DMS153 treated with DMSO at 0.1 percent for 48 hours (cell line): ENCODE measurements around the gene ESPN.
"Not testable (repeated sequence)": the region's sequence is repeated elsewhere in the genome, so short reads cannot be mapped to it uniquely, and the experiment has no call there.

ENCODE experiments used
- DNase-seq: peaks from one replicate; lab custom pipeline; 2025; ENCODE audit not compliant: unreplicated experiment; lab: John Stamatoyannopoulos, UW

ESPN gene

DNA sequence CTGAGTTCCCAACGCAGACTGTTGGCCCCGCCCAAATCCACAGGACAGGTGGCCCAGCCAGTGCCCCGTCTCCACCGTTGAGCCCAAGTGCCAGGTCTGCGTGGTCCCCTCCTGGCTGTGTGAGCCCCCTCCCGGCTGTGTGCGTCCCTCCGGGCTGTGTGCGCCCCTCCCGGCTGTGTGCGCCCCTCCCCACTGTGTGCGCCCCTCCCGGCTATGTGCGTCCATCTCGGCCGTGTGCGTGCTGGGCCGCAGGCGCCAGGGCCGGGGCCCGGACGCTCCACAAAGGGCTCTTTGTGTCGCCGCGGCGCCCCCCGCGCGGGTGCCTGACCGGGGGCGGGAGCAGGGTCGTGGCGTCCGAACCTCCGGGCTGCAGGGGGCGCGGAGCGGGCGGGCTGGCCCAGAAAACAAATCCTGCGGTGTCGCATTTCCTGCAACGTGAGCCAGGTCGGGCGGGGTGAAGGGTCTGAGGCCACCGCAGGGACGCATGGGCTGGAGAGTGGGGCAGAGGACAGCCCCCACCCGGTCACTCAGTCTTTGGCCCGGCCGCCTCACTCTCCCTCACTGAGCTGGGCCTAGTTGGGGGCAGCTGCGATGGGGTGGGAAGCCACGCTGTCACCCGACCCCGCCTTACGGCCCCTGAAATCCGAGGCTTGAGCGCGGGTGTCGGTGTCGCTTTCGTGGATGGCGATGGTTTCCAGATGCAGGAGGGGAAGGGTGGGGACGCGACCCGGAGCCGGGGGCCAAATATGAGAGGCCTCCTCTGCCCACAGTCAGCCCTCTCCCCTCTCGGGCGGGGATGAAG, 22.6 kb downstream of the ESPN start:
- DNase-seq: no peak

DNA sequence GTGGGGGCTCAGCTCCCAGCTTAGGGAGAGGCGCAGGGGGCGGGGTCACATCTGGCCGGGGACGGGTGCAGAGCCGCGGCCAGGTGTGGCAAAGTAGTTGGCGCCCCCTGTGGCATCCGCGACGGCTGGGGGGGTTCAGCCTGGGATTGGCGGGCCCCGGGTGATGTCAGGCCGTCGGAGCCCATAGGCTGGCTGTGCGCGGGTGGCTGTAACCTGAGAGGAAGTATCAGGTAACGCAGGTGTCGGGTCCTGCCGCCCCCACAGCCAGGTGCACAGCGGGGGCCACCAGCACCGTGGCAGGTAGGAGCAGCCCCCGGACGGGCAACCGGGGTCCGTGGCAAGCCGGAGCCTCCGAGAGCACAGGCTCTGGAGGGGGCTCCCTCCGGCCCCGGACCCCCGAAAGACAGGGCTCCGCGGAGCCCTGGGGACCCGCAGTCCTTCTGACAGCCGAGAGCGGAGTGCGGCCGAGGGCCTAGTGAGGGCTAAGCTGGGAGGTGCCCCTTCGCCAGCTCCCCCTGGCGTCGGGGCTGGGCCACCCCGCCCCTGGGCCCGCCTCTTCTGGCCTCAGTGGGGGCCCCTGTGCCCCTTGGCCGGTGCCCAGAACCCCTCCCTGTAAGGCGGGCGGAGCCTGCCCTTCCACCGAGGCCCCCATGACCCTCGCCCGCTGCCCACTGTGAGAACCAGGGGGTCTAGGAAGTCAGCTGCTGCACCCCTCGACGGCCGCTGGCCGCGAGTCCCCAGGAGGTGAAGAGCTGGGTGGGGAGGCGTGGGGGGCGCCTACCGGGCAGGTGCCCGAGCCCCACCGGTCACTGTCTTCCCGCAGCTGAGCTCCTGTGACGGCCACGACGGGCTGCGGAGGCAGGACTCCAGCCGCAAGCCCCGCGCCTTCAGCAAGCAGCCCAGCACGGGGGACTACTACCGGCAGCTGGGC, 23.5 kb downstream of the ESPN start:
- peak; percentile 66 for DNase-seq

DNA sequence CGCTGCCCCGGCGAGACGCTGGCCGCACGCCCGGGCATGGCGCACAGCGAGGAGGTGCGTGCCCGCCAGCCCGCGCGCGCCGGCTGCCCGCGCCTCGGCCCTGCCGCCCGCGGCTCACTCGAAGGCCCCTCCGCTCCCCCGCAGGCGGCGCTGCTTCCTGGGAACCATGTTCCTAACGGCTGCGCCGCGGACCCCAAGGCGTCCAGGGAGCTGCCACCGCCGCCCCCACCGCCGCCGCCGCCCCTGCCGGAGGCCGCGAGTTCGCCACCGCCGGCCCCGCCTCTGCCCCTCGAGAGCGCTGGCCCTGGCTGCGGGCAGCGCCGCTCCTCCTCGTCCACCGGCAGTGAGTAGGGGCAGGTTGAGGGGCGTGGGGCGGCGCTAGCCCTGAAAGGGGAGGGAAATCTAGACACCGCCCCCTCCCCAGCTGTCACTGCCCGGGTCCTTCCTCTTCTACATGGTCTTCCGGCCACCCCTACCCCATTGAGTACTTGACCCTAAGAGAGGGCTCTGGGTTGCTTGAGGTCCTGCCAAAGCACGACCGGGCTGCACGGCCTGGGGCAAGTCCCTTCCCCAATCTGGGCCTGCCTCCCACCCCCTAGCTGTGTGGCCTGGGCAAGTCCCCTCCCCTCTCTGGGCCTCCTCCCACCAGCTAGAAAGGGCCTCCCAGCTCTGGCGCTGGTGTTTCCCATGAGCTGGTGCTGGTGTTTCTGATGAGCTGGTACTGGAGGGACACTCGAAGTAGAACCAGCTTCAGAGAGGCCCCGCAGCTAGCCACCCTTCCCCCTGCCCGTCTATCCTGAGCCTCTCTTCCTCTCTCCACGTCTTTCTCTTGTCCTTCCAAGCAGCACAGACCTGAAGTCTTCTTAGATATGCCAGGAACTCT, 24.4 kb downstream of the ESPN start:
- DNase-seq: no peak

DNA sequence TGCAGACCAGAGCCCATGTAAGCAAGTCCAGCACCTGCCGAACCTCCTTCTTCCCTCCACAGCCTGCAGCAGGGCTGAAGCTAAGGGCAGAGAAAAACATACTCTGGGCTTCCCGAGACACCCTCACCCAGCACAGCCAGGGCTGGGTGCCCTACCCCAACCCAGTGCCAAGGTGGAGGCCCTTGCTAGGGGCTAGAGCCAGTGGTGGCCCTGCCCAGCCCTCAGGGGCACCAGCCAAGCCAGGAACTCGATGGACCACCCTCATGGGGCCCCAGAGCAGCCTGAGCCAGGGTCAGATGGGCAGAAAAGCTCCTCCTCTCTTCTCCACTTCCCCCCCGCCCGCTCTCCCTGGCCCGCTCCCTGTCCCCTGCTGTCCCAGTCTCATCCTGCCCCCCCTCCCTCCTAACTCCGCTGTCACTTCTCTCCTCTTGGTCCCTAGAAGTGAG, 25.5 kb downstream of the ESPN start:
- DNase-seq: no peak

DNA sequence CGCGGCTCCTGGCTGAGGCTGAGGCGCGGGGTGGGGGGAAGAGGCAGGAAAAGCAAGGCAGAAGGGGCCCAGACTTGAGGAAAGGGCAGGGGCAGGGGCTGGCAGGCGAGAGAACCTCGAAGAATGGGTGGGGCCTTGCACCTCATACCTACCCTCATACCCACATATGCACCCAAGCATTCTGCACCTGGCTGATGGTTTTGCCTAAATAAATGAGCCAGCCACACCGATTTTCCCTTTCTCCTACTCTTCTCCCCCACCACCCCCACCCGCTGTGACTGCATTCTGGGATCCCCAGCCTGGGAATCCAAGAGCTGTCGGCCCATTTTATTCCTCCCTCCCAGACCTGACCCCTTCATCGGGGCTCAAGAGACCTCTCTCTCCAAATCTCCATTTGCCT, 25.9 kb downstream of the ESPN start:
- DNase-seq: not testable (repeated sequence)

DNA sequence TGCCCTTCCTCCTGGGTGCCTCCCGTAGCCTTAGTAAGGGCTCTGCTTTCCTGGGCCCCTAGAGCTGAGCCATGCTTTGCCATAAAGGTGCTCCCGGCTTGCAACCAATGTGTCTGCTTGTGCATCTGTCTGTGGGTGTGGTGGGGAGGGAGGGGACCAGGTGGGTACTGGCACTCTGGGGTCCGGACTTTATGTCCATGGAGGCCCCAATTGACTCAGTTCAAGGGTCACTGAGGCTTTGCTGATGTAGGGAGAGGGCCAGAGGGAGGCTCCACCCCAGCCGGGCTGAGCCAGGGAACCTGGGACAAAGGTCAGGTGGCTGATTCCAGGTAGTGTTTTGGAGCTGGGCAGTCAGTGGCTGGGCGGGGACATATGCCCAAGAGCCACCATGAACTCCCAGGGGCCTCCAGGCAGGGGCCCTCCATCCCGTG, 26.4 kb downstream of the ESPN start:
- DNase-seq: no peak

DNA sequence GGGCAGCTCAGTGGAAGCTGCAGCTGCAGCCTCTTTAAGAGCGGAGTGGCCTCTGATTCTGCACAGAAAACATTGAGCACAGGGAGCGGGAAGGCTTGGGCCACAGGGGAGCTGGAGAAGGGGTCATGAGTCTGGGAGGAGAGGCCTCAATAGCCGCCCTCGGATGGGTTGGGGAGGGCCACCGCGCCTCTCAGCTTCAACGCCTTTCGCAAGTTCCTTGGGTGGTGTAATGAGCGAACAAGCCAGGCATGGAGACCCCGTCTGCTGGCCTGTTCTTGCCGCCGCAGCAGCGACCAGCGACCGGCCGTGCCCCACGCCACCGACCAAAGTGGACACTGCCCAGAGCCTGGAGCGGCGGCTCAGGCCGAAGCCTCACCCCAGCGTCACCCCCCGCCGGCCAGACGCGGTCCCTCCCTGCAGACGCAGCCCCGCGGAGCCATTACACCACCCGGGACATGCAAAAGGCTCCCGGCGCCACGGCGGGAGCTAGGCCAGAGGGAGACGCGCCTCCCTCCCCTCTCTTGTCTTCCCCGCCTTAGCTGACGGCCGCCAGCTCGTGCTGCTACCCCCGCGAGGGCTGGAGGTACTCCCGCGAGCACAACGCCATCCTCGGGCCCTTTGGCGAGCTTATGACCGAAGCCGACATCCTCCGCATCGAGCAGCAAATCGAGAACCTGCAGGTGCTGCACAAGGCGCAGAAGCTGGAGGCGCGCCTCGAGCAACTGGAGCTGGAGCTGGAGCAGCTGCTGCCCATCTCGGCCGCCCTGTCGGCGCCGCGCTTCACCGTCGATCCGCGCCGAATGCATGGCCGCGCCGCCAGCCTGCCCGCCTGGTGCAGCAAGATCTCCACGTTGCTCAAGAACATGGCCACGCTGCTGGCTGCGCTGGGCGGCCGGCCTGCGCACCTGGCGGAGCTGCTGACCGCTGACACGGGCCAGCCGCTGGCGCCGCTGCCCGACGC, 29.6 kb downstream of the ESPN start:
- not testable (repeated sequence) for DNase-seq

DNA sequence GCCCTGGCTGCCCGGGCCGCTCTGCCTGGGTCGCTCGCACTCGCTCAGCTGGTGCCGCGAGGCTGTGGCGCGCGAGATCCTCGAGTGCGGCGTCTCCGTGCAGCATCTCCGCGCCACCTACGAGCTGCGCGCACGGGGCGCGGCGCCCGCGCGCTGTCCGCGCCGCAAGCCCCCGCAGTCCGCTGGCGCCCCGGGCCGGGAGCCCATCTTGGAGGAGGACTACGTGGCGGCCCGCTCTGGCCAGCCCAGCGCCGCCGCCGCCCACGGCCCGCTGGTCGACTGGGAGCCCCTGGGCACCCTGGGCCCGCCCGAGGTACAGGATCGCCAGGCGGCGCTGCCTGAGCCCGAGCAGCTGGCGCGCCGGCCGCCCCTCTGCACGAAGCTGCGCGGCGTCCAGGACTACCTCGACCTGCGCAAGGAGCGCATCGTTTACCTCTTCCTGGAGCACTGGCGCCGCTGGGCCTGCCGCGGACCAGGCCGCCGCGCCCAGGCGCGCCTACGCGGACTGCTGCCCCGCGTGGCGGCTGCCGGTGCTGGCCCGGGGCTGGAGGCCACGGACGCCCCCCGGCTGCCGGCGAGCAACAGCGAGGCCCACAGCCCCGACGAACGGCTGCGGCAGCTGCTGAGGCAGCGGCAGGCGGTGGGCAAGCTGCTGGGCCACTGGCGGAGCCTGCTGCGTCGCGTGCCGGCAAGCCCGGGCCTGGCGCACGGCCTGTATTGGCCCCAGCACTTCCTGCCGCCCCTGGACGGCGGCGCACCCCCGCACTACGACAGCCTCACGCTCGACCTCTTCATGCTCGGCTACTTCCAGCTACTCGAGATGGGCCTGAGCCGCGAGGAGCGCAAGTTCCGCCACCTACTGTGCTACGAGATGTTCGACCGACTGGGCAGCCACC, 30.5 kb downstream of the ESPN start:
- DNase-seq: no peak

DNA sequence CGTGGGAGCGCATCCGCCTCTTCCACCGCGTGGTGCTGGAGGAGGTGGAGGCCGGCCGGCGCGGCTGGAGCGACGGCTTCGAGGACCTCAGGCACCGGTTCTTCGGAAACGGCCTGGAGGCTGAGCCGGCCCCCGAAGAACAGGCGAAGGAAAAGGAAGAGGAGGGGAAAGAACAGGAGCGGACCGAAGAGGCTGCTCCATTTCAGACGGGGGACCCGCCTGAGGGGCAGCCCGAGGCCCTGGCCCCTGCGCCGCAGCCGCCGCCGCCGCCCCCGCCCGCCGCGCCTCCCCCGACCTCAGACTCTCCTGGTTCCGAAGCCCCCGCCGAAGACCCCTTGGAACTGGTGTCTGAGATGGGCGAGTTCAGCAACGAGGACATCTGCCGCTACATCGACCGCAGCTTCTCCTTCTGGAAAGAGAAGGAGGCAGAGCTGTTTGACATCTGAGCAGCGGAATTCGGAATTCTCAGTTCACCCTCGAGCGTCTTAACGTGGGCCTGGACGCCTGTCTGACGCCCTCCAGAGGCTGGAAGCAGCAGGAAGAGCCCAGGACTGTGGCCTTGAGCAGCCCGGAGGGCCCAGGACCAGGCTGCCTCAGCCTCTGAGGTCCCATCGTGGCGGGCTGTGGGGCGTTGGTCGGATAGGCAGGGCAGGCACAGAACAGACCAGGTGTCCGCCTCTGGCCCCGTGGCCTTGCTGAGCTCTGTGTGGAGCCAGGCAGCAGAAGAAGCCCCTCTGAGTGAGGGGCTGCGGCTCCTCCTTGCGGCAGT, 31.4 kb downstream of the ESPN start:
- DNase-seq: not testable (repeated sequence)

DNA sequence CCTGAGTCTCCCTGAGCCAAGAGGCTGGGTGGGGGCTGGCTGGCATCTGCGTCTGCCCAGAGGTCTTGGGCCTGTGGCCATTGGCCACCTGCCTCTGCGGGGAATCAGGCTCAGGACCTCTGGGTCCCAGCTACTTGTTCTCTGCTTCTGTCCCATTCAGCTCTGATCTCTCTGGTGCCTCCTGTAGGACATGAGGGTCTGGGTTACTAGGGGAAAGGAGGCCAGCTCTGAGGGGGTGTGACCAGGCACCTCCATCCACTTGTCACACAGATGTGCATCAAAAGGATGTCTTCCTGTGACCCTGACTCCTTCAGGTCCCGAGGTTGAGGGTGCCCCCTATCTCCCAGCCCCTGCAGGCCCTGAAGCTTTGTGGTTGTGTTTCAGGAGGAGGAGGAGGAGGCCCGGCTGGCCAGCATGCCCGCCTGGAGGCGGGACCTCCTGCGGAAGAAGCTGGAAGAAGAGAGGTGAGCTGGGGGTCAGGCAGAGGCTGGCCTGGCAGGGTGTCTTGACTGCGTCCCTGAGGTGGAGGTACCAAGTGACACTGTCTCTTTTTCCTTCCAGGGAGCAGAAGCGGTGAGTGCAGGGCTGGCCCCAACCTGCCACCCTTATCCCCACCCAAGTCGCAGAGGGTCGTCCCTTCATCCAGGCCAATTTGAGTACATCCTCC, 32.4 kb downstream of the ESPN start:
- DNase-seq: no peak

DNA sequence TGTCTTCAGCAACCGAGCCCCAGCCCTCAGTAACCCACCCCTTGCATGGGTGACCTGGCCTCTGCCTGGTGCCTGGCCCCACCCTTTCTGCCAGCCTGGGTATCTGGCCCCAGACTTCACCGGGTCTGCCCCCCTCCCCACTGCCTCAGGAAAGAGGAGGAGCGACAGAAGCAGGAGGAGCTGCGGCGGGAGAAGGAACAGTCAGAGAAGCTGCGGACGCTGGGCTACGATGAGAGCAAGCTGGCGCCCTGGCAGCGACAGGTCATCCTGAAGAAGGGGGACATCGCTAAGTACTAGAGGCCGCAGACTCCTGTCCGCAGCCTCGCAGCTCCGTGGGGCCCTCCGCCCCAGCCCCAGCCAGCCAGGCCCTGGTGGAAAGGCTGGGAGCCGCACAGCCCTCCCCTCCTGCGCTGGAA, 35.3 kb downstream of the ESPN start:
- no peak for DNase-seq

DNA sequence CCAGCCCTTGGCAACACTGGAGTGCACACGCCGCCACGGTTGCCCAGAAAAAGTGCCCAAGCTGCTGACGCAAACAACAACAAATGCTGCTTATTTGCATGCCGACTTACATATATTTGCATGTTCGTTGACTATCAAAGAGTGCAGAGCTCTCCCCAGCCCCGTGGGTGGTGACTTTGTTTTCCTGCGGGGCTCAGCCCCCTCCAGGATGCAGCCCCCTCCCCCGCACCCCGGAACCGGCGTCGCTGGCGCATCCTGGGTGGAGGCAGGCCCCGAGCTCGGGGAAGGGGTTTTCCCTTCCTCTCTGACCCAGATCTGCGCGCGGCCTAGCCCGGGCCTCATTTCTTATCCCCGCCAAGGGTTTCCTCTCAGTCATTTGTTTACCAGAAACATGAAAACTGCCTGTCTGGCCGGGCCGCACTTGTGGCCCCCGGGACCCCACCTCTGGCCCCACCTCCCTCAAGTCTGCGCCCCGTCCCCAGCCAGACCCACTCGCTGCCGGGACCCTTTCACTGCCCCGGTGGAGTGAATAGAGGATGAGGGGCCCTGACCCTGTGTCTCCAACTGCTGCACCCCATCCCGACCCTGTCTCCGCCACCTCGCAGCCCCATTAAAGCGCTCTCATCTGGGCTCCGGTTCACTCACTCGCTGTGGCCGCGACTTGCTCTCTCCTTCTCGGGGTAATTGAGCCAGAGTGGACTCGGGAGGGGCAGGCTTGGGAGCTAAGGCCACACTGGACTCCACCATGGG, 35.9 kb downstream of the ESPN start:
- DNase-seq: no peak

DNA sequence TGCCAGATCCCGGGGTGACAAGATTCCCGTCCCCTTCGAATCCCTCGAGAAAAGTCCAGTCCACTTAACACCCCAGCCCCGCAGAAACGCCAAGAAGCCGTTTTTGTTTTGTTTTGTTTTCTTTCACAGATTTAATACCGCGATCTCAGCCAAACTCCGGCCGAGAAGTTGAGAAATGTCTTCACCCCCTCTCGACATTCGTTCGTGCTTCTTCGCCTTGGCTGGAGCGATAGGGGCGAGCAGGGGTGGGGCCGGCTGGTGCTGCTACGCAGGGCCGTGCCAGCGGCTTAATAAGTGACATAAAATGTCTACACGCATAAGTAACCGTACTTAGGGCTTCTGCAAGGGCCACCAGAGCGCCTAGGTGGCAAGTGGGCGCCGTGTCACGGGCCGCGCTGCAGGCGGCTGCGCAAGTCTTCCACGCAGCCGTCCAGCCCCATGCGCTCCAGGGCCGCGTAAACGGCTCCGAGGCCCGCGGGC, 36.5 kb downstream of the ESPN start:
- DNase-seq: no peak

DNA sequence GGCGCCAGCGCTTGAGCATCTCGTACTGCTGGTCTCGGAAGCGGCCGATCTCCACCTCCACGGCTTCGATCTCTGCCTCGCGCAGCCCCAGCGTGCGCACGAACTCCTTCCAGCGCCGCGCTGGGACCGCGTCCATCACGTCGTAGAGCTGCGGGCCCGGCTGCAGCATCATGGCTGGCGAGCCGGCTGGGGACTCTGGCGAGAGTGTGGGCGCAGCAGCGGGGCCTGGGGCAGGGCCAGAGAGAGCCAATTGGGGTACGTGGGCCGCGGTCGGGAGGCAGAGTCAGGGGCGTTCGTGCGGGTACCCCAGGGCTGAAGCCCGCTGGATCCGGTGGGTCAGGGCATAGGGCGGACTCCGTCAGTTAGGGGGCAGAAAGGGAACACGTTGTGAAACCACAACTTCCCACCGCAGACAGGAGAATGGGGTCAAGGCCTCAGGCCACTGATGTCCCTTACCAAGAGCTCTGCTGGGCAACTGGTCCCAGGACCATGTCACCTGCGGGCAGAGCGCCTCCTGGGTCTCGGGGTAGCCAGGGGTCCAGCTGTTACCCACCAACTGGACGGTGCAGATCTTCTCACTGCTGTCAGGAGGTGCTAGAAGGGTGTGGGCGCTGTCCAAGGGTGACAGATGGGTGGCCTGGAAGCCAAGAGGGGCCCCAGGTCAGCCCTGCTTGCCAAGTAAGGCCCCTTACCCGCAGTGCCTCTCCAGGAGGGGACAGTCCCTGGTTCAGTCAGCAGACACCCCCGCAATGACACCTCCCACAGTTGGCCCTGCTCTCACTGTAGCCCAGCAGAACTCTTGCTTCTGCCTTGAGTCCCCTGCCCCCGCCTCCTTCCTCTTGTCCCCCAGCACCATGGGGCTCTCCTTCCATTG, 37.2 kb downstream of the ESPN start:
- DNase-seq: no peak

DNA sequence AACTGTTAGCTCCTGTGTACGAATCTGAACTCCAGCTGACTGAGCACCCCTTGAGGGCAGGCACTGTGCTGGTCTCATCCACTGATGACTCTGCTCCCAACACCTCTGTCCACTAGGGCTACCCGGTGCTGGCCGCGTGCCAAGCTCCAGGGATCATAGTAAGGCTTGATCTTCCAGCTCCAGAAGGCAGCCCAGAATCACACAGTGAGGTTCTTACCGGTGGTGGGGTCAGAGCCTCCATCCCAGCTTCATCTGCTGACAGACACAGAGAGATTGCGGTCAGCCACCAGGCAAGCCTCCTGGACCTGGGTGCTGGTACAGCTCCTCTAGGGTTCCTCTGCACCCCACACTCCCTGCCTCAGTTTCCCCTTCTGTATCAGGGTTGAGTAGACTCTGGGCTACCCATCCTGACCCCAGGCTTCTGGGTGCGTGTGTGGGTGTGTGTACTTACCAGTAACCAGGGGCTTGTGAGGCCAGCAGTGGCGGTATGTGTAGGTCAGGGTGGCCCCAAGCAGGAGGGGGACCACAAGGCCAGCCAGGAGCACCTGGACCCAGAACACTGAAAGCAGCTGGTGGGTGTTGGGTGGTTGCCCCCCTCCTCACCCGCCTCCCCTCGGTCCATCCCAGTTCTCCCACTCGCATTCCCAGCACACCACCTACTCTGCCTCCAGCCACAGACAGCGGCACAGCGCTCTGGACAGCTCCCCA, 38.0 kb downstream of the ESPN start:
- DNase-seq: no peak
